Upper lobe of right lung (tissue), 1 donor: ENCODE data around the gene CADPS2. TPM values are rescaled to one million over a fixed set of nuclear protein-coding genes. Genes with fewer than 3 reads are reported as not detected.

ENCODE experiments used
- ATAC-seq: fragments of 200-7000 bp; cut with Tn5 transposase; one replicate; pipeline ENCODE4 v1.9.1; 2020; ENCODE audit warnings: mild to moderate bottlenecking, moderate library complexity
- DNase-seq: peaks from one replicate; pipeline ENCODE4 v3.0.0-alpha.2; 2020
- H3K27ac ChIP-seq: fragments of 200-600 bp; one replicate; pipeline ENCODE4 v1.8.0; 2022
- H3K27me3 ChIP-seq: fragments of 200-600 bp; one replicate; pipeline ENCODE4 v1.8.0; 2022; ENCODE audit warnings: mild to moderate bottlenecking
- H3K36me3 ChIP-seq: fragments of 200-600 bp; one replicate; pipeline ENCODE4 v1.8.0; 2022
- H3K4me1 ChIP-seq: fragments of 200-600 bp; one replicate; pipeline ENCODE4 v1.8.0; 2022
- H3K4me3 ChIP-seq: fragments of 200-600 bp; one replicate; pipeline ENCODE4 v1.8.0; 2022; ENCODE audit warnings: mild to moderate bottlenecking
- H3K9me3 ChIP-seq: fragments of 200-600 bp; one replicate; pipeline ENCODE4 v1.8.0; 2022
- CTCF ChIP-seq: fragments of 200-600 bp; IDR thresholded peaks from one replicate; pipeline ENCODE4 v1.8.0; 2022; ENCODE audit warnings: antibody characterized with exemption
- intact Hi-C: fragments of 100-400 bp; cut with DNase I; formaldehyde crosslinking; loops from one replicate; pipeline ENCODE4 v1.11.0; 2022
- total RNA-seq: library from RNA; stranded (reverse); fragmentation: NEBNext Ultra II Directional; extraction: Animal tissue kit (Norgen Biotek cat#: 25700); gene quantifications from one replicate; pipeline ENCODE4 v1.2.1, GENCODE V29; 2021
- donor health status: DM: no; HTN: yes; CAD: no; lungs with severe emphysema.

The CADPS2 gene
- total RNA-seq, 1 donor from 2014 or later = 46.1 TPM

GRCh38 chr7:122300211-122300932 is 585.9 kb downstream of the CADPS2 start:
- DNase-seq (no peak), ATAC-seq (peak; percentile 21)
- Histone ChIP-seq H3K27ac (no peak overlapping the region), H3K27me3 (peaks cover 84% of the 10 kb centered on the region), H3K4me3 (no peak overlapping the region), H3K4me1 (peaks cover 14% of the 10 kb centered on the region), H3K36me3 (no peaks in the 10 kb centered on the region), H3K9me3 (no peaks in the 10 kb centered on the region)
- TF ChIP-seq CTCF = no peak
- intact Hi-C loops = loop anchor here (10.0 kb wide), 1 partner anchor 1056 kb away; no protein-coding TSS in a partner anchor

GRCh38 chr7:122299624-122300210 is 586.5 kb downstream of the CADPS2 start:
- TF ChIP-seq CTCF = no peak
- ATAC-seq (peak; percentile 18), DNase-seq (no peak)
- Histone ChIP-seq H3K27ac (no peak overlapping the region), H3K4me1 (peaks cover 9% of the 10 kb centered on the region), H3K4me3 (no peak overlapping the region), H3K9me3 (no peaks in the 10 kb centered on the region), H3K27me3 (peaks cover 83% of the 10 kb centered on the region), H3K36me3 (no peaks in the 10 kb centered on the region)
- intact Hi-C loops = loop anchor here (10.0 kb wide), 1 partner anchor 1055 kb away; no protein-coding TSS in a partner anchor

DNA sequence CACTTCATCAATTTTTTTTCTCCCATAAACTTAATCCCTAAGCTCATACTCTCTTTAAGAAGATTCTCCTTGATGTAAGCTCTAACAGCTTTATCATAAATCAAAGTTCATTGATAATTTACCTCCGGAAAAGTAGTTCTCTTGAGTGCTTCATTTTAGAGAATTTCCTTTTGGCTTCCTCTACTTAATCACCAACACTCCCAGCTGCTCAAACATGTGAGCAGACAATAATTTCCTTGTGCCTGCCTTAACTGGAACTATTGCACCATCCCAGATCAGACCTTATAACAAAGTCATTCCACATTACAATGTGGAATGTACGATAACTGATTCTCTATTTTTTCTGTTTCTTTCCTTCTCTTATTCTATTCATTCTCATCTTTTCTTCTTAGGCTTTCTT is 587.6 kb downstream of the CADPS2 start:
- Histone ChIP-seq H3K27me3 (peaks cover 80% of the 10 kb centered on the region), H3K36me3 (no peaks in the 10 kb centered on the region), H3K9me3 (no peaks in the 10 kb centered on the region), H3K27ac (no peak overlapping the region), H3K4me3 (no peak overlapping the region), H3K4me1 (peaks cover 5% of the 10 kb centered on the region)
- ATAC-seq (no peak), DNase-seq (no peak)
- no peak for TF ChIP-seq CTCF
- intact Hi-C loops = no loop called here

GRCh38 chr7:122298131-122298530 is 588.1 kb downstream of the CADPS2 start:
- H3K9me3 ChIP-seq = no peaks in the 10 kb centered on the region
- intact Hi-C loops = no loop called here
- H3K4me1 ChIP-seq = peaks cover 5% of the 10 kb centered on the region
- DNase-seq (no peak), ATAC-seq (no peak)
- TF ChIP-seq CTCF = no peak
- H3K36me3 ChIP-seq = no peaks in the 10 kb centered on the region
- peaks cover 78% of the 10 kb centered on the region for H3K27me3 ChIP-seq
- no peak overlapping the region for H3K4me3 ChIP-seq
- no peak overlapping the region for H3K27ac ChIP-seq

- H3K36me3 ChIP-seq = no peaks in the 10 kb centered on the region
- no peak overlapping the region for H3K27ac ChIP-seq
- no peaks in the 10 kb centered on the region for H3K9me3 ChIP-seq
- no peaks in the 10 kb centered on the region for H3K4me1 ChIP-seq
- H3K4me3 ChIP-seq = no peak overlapping the region
- ATAC-seq = no peak
- no peak for DNase-seq
- intact Hi-C loops = no loop called here
- peaks cover 18% of the 10 kb centered on the region for H3K27me3 ChIP-seq
- no peak for TF ChIP-seq CTCF
These were observed 595.1 kb downstream of the CADPS2 start for GRCh38 chr7:122291189-122291588.
